GM19468 (cell line): ENCODE measurements around the gene SLC12A8.

Source experiments
- ATAC-seq: cut with Tn5 transposase; IDR thresholded peaks from one replicate; pipeline ENCODE4 v1.9.1; 2021; ENCODE audit warnings: mild to moderate bottlenecking, moderate library complexity, moderate number of reproducible peaks; ENCODE audit not compliant: unreplicated experiment; ENCODE audit errors: extremely low read depth

Gene SLC12A8, protein sequence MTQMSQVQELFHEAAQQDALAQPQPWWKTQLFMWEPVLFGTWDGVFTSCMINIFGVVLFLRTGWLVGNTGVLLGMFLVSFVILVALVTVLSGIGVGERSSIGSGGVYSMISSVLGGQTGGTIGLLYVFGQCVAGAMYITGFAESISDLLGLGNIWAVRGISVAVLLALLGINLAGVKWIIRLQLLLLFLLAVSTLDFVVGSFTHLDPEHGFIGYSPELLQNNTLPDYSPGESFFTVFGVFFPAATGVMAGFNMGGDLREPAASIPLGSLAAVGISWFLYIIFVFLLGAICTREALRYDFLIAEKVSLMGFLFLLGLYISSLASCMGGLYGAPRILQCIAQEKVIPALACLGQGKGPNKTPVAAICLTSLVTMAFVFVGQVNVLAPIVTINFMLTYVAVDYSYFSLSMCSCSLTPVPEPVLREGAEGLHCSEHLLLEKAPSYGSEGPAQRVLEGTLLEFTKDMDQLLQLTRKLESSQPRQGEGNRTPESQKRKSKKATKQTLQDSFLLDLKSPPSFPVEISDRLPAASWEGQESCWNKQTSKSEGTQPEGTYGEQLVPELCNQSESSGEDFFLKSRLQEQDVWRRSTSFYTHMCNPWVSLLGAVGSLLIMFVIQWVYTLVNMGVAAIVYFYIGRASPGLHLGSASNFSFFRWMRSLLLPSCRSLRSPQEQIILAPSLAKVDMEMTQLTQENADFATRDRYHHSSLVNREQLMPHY

GRCh38 chr3:125212509-125213363, at the start of gene SLC12A8:
SLC12A8 (minus strand) TSS chr3:125212748; CDS start chr3:125211349, 1,399 bp downstream.
- ATAC-seq = no peak

GRCh38 chr3:125262161-125262560, 49.6 kb upstream of the SLC12A8 start:
- ATAC-seq = no peak

DNA sequence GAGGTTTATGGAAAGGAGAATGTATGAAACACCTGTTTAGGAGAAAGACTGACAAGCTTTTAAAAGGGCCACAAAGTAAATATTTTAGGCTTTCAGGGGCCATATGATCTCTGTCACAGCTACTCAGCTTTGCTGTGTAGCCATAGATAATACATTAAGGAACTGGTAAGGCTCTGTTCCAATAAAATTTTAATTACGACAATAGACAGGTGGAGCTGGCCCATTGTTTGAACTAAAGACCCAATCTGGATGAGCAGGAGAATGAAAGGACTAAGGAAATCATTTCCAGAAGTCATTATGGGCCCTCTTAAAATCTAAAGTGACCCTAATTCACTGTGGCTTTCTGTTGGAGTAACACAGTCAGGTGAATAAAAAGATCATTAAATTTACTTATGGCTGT, 48.5 kb upstream of the SLC12A8 start:
- ATAC-seq = no peak

- no peak for ATAC-seq
Observed at GRCh38 chr3:125260158-125260557, 47.6 kb upstream of the SLC12A8 start.

GRCh38 chr3:125257536-125257935, 45.0 kb upstream of the SLC12A8 start:
- no peak for ATAC-seq

GRCh38 chr3:125256675-125257074, 44.1 kb upstream of the SLC12A8 start:
- ATAC-seq = no peak

DNA sequence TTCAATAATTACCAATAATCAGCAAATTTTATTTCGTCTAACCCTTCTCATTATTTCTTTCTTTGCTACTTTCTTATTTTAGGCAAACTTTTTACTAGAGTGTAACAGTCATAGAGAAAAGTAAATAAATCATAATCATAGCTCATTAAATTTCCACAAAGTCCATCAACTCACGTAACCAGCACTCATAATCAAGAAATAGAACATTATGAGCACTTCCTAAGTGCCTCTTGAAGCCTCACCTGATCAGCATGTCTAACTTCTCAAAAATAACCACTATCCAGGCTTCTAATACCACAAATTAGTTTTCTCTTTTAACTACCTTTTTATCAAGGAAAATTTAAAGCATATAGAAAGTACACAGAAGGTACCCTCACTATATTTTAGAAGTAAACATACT, 38.4 kb upstream of the SLC12A8 start:
- no peak for ATAC-seq

- ATAC-seq = no peak
Observed at GRCh38 chr3:125246237-125246636, 33.7 kb upstream of the SLC12A8 start.

DNA sequence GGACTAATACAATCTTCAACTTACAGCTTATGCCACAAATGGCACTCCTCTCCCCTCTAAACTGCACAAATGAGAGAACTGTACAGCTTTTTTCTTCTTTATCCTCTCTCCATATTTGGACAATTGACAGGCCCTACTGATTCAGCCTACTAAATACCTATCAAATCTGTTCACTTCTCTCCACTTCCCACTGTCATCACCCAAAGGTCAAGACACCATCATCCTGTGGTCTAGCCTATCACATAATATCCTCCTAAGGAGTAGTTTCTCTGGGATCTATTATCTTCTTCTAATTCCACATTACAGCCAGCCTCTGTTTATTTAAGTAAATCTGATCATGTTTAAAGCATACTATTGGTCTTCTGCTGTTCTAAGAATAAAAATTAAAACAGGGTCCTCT, 33.0 kb upstream of the SLC12A8 start:
- ATAC-seq = no peak

GRCh38 chr3:125240496-125240895, 27.9 kb upstream of the SLC12A8 start:
- no peak for ATAC-seq

GRCh38 chr3:125239266-125239665, 26.7 kb upstream of the SLC12A8 start:
- ATAC-seq = no peak

GRCh38 chr3:125238759-125239158, 26.2 kb upstream of the SLC12A8 start:
- no peak for ATAC-seq

GRCh38 chr3:125236331-125236903, 23.9 kb upstream of the SLC12A8 start:
- ATAC-seq = no peak

- ATAC-seq = no peak
Observed at GRCh38 chr3:125234831-125235230, 22.3 kb upstream of the SLC12A8 start.

- no peak for ATAC-seq
Observed at GRCh38 chr3:125232401-125232800, 19.9 kb upstream of the SLC12A8 start.

- no peak for ATAC-seq
Observed at GRCh38 chr3:125231895-125232294, 19.3 kb upstream of the SLC12A8 start.

DNA sequence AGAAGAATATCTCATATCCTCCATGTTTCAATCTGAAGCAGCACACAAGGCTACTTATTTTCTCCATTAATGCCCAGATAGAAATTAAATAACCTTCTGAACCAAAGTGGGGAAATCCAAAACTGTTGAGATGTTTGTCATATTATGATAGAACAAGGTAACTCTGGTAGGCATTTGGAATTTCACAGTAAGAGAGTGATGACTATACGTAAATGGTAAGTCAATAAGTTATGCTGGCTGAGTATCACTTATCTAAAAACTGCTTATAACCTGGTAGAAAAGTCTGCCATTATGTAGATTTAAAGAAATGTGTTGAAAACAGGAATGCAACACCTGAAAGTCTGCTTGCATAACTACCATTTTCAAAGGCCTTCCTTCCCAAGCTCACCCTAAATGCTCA, 17.2 kb upstream of the SLC12A8 start:
- ATAC-seq = no peak

- no peak for ATAC-seq
Observed at GRCh38 chr3:125229168-125229567, 16.6 kb upstream of the SLC12A8 start.

- ATAC-seq = no peak
Observed at GRCh38 chr3:125221831-125222230, 9.3 kb upstream of the SLC12A8 start.

- ATAC-seq = no peak
Observed at GRCh38 chr3:125220727-125221429, 8.3 kb upstream of the SLC12A8 start.
